NCI-H1436 treated with DMSO at 0.1 percent for 48 hours (cell line): ENCODE data around the gene GMCL2.
"Not testable (repeated sequence)": the region's sequence is repeated elsewhere in the genome, so short reads cannot be mapped to it uniquely, and the experiment has no call there.

Experiments
- DNase-seq: peaks from one replicate; lab custom pipeline; 2025; lab: John Stamatoyannopoulos, UW

The GMCL2 gene

GRCh38 chr5:178206166-178207101 is 19.3 kb upstream of the GMCL2 start:
- DNase-seq, result no peak

DNA sequence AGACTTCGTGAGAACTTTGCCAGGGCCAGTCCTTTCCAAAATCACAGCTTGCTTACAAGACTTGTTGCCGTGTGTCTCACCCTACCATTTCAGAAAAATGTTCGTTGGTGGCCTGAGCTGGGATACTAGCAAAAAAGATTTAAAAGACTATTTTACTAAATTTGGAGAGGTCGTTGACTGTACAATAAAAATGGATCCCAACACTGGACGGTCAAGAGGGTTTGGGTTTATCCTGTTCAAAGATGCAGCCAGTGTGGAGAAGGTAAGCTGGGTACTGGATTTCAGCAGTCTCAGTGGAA is 18.5 kb upstream of the GMCL2 start:
- DNase-seq, result no peak

GRCh38 chr5:178204935-178205748 is 18.0 kb upstream of the GMCL2 start:
- DNase-seq, result no peak

DNA sequence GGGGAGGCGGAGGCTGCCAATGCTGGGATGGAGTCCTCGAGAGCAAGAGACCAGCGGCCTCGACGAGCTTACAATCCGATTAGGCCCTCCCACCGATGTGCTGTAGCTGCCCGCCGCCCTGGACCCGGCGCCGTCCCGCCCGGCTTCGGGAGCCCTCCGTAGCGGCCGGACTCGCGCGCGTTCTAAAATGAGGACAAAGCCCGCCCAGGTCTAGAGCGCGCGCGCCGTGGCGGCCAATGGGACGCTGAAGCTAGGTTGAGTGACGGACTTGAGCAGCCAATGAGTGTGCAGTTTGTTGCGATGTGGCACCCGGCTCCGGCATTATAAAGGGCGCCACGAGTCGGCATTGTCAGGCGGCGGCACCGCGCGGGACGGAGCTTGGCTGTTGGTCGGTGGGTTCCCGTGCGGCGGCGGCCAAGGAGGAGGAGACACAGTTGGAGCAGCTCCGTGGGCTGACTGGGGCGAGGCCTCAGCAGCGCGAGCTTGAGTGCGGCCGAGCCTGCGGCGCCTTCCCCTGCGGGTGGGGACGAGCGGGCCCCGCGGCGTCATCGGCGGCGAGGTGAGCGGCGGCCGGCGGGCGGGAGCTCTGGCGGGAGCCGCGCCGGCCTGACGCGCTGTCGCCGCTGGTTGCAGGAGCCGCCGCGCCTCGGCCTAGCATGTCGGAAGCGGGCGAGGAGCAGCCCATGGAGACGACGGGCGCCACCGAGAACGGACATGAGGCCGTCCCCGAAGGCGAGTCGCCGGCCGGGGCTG is 17.2 kb upstream of the GMCL2 start, which contains the start of gene HNRNPAB:
HNRNPAB (plus strand) TSS at position 352 of the 753 bp plus-strand sequence; CDS start at position 657, 305 bp downstream.
- peak; percentile 45 for DNase-seq

- DNase-seq, result no peak
Observed at GRCh38 chr5:178203670-178204181, 16.6 kb upstream of the GMCL2 start.

DNA sequence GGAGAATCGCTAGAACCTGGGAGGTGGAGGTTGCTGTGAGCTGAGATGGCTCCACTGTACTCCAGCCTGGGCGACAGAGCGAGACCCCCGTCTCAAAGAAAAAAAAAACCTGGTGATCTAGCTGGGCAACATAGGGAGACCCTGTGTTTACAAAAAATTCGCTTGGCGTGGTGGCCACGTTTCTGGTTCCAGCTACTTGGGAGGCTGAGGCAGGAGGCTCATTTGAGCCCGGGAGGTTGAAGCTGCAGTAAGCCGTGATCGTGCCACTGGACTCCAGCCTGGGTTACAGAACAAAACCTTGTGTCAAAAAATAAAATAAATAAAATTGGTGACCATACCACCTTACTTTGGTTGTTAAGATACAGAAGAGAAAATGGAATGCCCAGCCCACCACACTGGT is 15.4 kb upstream of the GMCL2 start:
- DNase-seq, result no peak

DNA sequence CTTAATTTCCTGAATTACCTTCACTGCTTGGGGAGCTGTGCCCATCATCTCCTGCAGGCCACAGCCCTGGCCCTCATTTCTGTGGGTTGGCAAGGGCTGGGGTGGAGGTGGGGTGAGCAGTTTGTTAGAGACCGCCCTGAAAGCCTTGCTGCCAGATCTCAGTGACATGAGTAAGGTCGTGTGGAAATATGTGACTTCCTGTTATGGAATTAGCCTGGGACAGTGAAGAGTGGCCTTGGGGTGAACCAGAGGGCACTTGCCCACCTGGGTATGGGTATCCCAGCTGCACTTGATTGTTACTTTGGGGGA is 14.7 kb upstream of the GMCL2 start:
- no peak for DNase-seq

DNA sequence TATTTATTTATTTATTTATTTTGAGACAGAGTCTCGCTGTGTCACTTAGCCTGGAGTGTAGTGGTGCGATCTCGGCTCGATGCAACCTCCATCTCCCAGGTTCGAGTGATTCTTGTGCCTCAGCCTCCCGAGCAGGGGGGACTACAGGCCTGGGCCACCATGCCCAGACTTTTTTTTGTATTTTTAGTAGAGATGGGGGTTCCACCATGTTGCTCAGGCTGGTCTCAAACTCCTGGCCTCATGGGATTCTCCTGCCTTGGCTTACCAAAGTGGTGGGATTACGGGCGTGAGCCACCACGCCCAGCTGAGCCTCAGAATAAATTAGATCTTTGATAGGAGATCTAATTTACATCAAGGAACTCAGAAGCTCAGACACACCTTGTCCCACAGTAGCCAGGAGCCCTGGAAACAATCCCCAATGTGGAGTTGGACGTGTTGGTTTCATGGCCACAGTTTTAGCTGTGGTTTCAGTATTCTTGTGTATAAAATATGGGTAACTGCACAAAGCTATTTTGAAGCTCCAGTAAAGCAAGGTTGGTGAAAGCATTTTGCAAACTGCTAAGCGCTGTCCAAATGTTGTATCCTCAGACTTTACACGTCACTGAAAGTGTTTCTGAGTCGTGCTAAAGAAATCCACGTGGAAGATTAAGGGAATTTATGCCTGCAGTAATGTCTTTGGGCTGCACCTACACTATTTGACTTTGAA is 14.2 kb upstream of the GMCL2 start:
- no peak for DNase-seq

- DNase-seq, result no peak
Observed at GRCh38 chr5:178199581-178200434, 12.6 kb upstream of the GMCL2 start.

DNA sequence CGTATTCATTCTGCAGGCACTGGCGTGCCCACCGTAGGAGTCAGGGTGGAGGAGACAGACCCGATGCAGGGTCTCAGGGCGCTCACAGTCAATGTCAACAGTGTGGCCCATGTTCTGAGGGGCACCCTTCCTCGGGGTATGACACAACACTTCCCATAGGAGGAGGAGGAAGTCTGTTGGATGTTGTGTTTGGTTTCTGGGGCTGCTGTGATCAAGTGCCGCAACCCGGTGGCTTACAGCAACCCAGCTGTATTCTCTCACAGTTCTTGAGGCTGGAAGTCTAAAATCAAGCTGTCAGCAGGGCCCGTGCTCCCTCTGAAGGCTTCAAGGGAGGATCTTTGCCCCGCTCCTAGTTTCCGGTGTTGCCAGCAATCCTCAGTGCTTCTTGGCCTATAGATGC is 11.5 kb upstream of the GMCL2 start:
- no peak for DNase-seq

DNA sequence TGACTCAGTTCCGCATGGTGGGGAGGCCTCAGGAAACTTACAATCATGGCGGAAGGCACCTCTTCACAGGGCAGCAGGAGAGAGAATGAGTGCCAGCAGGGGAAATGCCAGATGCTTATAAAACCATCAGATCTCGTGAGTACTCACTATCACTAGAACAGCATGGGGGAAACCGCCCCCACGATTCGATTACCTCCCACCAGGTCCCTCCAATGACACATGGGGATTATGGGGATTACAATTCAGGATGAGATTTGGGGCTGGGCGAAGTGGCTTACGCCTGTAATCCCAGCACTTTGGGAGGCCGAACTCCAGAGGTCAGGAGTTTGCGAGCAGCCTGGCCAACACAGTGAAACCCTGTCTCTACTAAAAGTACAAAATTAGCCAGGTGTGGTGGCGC is 11.0 kb upstream of the GMCL2 start:
- DNase-seq, result not testable (repeated sequence)

DNA sequence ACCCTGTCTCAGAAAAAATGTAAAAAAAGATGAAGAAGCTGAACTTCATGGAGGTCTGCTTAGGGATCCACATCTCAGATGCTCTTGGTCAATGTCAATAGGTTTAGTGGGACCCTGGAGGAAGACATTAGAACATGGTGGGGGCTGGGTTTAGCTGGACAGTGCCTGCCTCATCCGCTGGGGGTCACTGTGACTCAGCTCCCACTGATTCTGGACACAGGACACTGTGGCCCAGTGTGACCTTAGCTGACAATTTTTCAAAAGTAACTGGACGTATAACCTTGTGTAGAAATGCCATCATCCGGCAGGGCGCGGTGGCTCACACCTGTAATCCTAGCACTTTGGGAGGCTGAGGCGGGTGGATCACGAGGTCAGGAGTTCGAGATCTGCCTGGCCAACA is 9.8 kb upstream of the GMCL2 start:
- DNase-seq, result no peak

DNA sequence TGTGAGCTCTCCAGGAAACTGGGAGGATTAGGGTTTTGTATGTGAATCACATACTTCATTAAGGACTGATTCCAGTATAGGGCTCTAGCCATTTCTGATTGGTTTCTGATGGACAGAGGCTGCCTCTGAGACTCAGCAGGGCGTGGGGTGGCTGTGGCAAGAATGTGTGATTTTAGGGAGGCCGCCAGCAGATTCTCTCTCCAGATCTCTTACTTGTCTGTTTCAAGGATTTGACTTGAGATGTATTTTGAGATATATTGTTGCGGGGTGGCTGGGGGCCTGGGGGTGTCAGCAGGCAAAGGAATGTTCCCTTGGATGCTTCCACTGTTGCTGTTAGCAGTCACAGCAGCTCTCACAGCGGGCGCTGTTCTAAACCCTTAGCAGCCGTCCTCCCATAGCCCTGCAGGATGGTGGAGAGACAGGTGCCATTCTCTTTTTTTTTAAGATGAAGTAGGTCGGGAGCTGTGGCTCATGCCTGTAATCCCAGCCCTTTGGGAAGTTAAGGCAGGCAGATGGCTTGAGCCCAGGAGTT is 9.2 kb upstream of the GMCL2 start:
- DNase-seq, result no peak

- DNase-seq, result no peak
Observed at GRCh38 chr5:178194026-178194425, 6.9 kb upstream of the GMCL2 start.

GRCh38 chr5:178193251-178193809 is 6.2 kb upstream of the GMCL2 start:
- DNase-seq, result no peak

DNA sequence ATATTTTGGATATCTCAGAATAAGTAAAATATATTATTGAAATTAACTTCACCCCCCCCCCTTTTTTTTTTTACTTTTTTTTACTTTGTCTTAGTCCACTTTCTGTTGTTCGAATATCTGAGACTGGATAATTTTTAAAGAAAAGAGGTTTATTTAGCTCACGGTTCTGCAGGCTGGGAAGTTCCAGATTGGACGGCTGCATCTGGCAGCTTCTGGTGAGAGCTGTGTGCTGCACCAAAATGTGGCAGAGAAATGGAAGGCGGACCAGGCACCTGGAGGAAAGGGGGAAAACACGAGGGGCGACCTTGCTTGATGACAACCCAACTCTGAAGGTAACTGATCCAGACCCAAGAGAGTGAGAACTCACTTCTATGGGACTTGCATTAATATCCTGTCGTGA is 5.6 kb upstream of the GMCL2 start:
- DNase-seq, result no peak

GRCh38 chr5:178192244-178192643 is 5.1 kb upstream of the GMCL2 start:
- no peak for DNase-seq

- no peak for DNase-seq
Observed at GRCh38 chr5:178191661-178192060, 4.5 kb upstream of the GMCL2 start.

GRCh38 chr5:178189433-178189832 is 2.3 kb upstream of the GMCL2 start:
- no peak for DNase-seq

DNA sequence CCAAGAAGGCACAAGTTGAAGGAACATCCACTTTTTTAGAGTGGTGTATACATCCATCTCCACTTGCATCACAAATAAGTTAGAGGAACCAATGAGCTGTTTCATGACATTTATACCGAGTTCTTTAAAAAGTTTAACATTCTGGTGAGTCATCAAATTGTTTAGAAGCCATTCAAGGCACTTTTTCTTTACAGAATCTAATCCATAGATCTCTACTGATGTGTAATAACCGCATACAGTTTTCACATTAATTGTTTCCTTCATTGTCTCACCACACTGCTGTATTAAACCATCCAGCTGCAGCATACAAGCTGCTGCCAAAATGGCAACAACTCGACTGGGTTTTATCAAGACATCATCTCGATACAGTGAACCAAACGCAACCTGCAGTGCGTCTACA is 744 bp downstream of the GMCL2 start:
- no peak for DNase-seq
